ENCODE data around the gene OR4K15. TPM values are rescaled to one million over a fixed set of nuclear protein-coding genes. Genes with fewer than 3 reads are reported as not detected.

Gene OR4K15
- total and polyA plus RNA-seq, 2 experiments from 2014 or later: not detected

DNA sequence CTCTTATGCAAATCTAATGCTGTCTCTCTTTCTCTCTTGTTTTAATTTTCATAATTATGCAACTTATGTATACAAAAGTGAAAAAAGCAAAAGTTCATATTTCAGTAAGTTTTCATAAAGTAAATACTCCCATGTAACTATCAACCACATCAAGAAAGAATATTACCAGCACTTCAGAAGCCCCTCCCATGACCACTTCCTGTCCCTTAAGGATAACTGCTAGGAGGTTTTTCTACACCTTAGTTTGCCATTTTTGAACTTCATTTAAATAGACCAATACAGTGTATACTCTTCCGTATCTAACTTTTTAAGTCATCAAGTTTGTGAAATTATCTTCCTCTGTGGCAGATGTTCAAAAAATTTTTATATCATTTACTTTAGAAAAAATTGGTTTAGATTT lies 547 bp upstream of the OR4K15 start:
- no peak overlapping the region for H3K27ac ChIP-seq (ENCODE audit: low read depth)
- H3K79me2 ChIP-seq (replicated peaks; ENCODE audit: insufficient read depth): no peaks in the 10 kb centered on the region
- no peak overlapping the region for H3K4me3 ChIP-seq
- no peak overlapping the region for H2AFZ ChIP-seq
- no peaks in the 10 kb centered on the region for H3K9me2 ChIP-seq (ENCODE audit: insufficient read depth)
- H3K4me3 Mint-ChIP-seq: no peak overlapping the region
- no peaks in the 10 kb centered on the region for H3F3A ChIP-seq (replicated peaks; ENCODE audit: low read depth)
- H3K27me3 ChIP-seq (ENCODE audit: insufficient read depth): no peaks in the 10 kb centered on the region; the same call in 1 of the 2 replicates
- H4K20me1 ChIP-seq (replicated peaks; ENCODE audit: insufficient read depth): no peaks in the 10 kb centered on the region
- no peak for ATAC-seq
- DNase-seq (ENCODE audit: low spot score): no peak
- H3K36me3 Mint-ChIP-seq (ENCODE audit: low read depth): peaks cover 20% of the 10 kb centered on the region
- H3K4me2 ChIP-seq: no peak overlapping the region
- H3K27ac Mint-ChIP-seq: no peak overlapping the region
- H3K4me1 Mint-ChIP-seq: no peaks in the 10 kb centered on the region
- H3K9me3 Mint-ChIP-seq: peaks cover 72% of the 10 kb centered on the region
- H3K36me3 ChIP-seq (ENCODE audit: insufficient read depth): no peaks in the 10 kb centered on the region
- H3K4me1 ChIP-seq (ENCODE audit: insufficient read depth): no peaks in the 10 kb centered on the region
- TF ChIP-seq ZNF114 (CRISPR knock-in tag; IDR thresholded peaks at IDR 0.05): no peak
- TF ChIP-seq STAT1 (IDR thresholded peaks at IDR 0.05; ENCODE audit: unreplicated experiment): no peak
- TF ChIP-seq, protein P1, sequence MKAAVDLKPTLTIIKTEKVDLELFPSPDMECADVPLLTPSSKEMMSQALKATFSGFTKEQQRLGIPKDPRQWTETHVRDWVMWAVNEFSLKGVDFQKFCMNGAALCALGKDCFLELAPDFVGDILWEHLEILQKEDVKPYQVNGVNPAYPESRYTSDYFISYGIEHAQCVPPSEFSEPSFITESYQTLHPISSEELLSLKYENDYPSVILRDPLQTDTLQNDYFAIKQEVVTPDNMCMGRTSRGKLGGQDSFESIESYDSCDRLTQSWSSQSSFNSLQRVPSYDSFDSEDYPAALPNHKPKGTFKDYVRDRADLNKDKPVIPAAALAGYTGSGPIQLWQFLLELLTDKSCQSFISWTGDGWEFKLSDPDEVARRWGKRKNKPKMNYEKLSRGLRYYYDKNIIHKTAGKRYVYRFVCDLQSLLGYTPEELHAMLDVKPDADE (IDR thresholded peaks at IDR 0.05): no peak
- TF ChIP-seq, protein P2, sequence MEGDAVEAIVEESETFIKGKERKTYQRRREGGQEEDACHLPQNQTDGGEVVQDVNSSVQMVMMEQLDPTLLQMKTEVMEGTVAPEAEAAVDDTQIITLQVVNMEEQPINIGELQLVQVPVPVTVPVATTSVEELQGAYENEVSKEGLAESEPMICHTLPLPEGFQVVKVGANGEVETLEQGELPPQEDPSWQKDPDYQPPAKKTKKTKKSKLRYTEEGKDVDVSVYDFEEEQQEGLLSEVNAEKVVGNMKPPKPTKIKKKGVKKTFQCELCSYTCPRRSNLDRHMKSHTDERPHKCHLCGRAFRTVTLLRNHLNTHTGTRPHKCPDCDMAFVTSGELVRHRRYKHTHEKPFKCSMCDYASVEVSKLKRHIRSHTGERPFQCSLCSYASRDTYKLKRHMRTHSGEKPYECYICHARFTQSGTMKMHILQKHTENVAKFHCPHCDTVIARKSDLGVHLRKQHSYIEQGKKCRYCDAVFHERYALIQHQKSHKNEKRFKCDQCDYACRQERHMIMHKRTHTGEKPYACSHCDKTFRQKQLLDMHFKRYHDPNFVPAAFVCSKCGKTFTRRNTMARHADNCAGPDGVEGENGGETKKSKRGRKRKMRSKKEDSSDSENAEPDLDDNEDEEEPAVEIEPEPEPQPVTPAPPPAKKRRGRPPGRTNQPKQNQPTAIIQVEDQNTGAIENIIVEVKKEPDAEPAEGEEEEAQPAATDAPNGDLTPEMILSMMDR (conservative IDR thresholded peaks at IDR 0.05; ENCODE audit: low read depth in 2 of 2): no peak
- TF ChIP-seq ZNF331 (CRISPR knock-in tag; IDR thresholded peaks at IDR 0.05; ENCODE audit: low read depth): no peak
- TF ChIP-seq, protein P3, sequence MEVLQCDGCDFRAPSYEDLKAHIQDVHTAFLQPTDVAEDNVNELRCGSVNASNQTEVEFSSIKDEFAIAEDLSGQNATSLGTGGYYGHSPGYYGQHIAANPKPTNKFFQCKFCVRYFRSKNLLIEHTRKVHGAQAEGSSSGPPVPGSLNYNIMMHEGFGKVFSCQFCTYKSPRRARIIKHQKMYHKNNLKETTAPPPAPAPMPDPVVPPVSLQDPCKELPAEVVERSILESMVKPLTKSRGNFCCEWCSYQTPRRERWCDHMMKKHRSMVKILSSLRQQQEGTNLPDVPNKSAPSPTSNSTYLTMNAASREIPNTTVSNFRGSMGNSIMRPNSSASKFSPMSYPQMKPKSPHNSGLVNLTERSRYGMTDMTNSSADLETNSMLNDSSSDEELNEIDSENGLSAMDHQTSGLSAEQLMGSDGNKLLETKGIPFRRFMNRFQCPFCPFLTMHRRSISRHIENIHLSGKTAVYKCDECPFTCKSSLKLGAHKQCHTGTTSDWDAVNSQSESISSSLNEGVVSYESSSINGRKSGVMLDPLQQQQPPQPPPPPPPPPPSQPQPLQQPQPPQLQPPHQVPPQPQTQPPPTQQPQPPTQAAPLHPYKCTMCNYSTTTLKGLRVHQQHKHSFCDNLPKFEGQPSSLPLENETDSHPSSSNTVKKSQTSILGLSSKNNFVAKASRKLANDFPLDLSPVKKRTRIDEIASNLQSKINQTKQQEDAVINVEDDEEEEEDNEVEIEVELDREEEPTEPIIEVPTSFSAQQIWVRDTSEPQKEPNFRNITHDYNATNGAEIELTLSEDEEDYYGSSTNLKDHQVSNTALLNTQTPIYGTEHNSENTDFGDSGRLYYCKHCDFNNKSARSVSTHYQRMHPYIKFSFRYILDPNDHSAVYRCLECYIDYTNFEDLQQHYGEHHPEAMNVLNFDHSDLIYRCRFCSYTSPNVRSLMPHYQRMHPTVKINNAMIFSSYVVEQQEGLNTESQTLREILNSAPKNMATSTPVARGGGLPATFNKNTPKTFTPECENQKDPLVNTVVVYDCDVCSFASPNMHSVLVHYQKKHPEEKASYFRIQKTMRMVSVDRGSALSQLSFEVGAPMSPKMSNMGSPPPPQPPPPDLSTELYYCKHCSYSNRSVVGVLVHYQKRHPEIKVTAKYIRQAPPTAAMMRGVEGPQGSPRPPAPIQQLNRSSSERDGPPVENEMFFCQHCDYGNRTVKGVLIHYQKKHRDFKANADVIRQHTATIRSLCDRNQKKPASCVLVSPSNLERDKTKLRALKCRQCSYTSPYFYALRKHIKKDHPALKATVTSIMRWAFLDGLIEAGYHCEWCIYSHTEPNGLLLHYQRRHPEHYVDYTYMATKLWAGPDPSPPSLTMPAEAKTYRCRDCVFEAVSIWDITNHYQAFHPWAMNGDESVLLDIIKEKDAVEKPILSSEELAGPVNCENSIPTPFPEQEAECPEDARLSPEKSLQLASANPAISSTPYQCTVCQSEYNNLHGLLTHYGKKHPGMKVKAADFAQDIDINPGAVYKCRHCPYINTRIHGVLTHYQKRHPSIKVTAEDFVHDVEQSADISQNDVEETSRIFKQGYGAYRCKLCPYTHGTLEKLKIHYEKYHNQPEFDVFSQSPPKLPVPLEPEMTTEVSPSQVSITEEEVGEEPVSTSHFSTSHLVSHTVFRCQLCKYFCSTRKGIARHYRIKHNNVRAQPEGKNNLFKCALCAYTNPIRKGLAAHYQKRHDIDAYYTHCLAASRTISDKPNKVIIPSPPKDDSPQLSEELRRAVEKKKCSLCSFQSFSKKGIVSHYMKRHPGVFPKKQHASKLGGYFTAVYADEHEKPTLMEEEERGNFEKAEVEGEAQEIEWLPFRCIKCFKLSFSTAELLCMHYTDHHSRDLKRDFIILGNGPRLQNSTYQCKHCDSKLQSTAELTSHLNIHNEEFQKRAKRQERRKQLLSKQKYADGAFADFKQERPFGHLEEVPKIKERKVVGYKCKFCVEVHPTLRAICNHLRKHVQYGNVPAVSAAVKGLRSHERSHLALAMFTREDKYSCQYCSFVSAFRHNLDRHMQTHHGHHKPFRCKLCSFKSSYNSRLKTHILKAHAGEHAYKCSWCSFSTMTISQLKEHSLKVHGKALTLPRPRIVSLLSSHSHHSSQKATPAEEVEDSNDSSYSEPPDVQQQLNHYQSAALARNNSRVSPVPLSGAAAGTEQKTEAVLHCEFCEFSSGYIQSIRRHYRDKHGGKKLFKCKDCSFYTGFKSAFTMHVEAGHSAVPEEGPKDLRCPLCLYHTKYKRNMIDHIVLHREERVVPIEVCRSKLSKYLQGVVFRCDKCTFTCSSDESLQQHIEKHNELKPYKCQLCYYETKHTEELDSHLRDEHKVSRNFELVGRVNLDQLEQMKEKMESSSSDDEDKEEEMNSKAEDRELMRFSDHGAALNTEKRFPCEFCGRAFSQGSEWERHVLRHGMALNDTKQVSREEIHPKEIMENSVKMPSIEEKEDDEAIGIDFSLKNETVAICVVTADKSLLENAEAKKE (CRISPR knock-in tag; IDR thresholded peaks at IDR 0.05): no peak
- no peak for TF ChIP-seq CREB1 (CRISPR knock-in tag; IDR thresholded peaks at IDR 0.05; ENCODE audit: low read depth)
- no peak for TF ChIP-seq JUNB (IDR thresholded peaks at IDR 0.05; ENCODE audit: unreplicated experiment)
- TF ChIP-seq EZH2phosphoT487 (IDR thresholded peaks at IDR 0.05; ENCODE audit: unreplicated experiment): no peak
- no peak for TF ChIP-seq NANOG (IDR thresholded peaks at IDR 0.05; ENCODE audit: borderline replicate concordance)
- no peak for TF ChIP-seq POLR2AphosphoS5 (IDR thresholded peaks at IDR 0.05; ENCODE audit: low read depth)
- TF ChIP-seq EZH2 (IDR thresholded peaks at IDR 0.05; ENCODE audit: low read depth, unreplicated experiment): no peak
- TF ChIP-seq, protein P4, sequence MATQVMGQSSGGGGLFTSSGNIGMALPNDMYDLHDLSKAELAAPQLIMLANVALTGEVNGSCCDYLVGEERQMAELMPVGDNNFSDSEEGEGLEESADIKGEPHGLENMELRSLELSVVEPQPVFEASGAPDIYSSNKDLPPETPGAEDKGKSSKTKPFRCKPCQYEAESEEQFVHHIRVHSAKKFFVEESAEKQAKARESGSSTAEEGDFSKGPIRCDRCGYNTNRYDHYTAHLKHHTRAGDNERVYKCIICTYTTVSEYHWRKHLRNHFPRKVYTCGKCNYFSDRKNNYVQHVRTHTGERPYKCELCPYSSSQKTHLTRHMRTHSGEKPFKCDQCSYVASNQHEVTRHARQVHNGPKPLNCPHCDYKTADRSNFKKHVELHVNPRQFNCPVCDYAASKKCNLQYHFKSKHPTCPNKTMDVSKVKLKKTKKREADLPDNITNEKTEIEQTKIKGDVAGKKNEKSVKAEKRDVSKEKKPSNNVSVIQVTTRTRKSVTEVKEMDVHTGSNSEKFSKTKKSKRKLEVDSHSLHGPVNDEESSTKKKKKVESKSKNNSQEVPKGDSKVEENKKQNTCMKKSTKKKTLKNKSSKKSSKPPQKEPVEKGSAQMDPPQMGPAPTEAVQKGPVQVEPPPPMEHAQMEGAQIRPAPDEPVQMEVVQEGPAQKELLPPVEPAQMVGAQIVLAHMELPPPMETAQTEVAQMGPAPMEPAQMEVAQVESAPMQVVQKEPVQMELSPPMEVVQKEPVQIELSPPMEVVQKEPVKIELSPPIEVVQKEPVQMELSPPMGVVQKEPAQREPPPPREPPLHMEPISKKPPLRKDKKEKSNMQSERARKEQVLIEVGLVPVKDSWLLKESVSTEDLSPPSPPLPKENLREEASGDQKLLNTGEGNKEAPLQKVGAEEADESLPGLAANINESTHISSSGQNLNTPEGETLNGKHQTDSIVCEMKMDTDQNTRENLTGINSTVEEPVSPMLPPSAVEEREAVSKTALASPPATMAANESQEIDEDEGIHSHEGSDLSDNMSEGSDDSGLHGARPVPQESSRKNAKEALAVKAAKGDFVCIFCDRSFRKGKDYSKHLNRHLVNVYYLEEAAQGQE (IDR thresholded peaks at IDR 0.05; ENCODE audit: unreplicated experiment): no peak
- H3K27me3 Mint-ChIP-seq (ENCODE audit: insufficient read depth, low read depth, poor library complexity): peaks cover 4% of the 10 kb centered on the region
